Body of pancreas (tissue), 4 donors: ENCODE results near the gene CDKN2C. TPM values are rescaled to one million over a fixed set of nuclear protein-coding genes. Genes with fewer than 3 reads are reported as not detected.

Experiments used
- ATAC-seq: fragments of 150-250 bp; one replicate; pipeline ENCODE4 v1.9.1; 2016
- DNase-seq, 4 donors: peaks; one replicate each; pipeline ENCODE4 v3.0.0-alpha.2; 2019
- H3K27ac ChIP-seq, 4 donors: fragments of 200-600 bp; sonication (generic); 1 replicate in 3 of 4; 2 replicates in 1 of 4; pipeline versions ENCODE4 v1.5.1 to v1.6.1; 2016 to 2019; ENCODE audit warnings: mild to moderate bottlenecking in 1 of 4, mixed read lengths in 1 of 4, moderate library complexity in 1 of 4
- H3K27me3 ChIP-seq, 2 donors: fragments of 200-600 bp; sonication (generic); one replicate each; pipeline ENCODE4 v1.6.0; 2016; ENCODE audit warnings: mild to moderate bottlenecking in 1 of 2
- H3K36me3 ChIP-seq, 2 donors: fragments of 200-600 bp; sonication (generic); replicated peaks in 1 of 2; 2 replicates each; pipeline ENCODE4 v1.5.1; 2016; ENCODE audit warnings: low read depth in 2 of 2; ENCODE audit not compliant: insufficient read depth in 1 of 2
- H3K4me1 ChIP-seq: fragments of 200-600 bp; sonication (generic); one replicate; pipeline ENCODE4 v1.6.0; 2016
- H3K4me3 ChIP-seq, 2 donors: fragments of 200-600 bp; sonication (generic); 1 replicate in 1 of 2; 2 replicates in 1 of 2; pipeline ENCODE4 v1.5.1; 2016 to 2019
- H3K9me3 ChIP-seq, 3 donors: fragments of 200-600 bp; sonication (generic); 1 replicate in 2 of 3; 2 replicates in 1 of 3; pipeline ENCODE4 v1.5.1; 2016
- POLR2A ChIP-seq, 3 donors: fragments of 450-650 bp; IDR thresholded peaks; one replicate each; pipeline ENCODE4 v1.6.1; 2016; ENCODE audit warnings: antibody characterized with exemption in 3 of 3, mild to moderate bottlenecking in 2 of 3
- WGBS, 2 donors: methylation state at CpG; one replicate each; pipeline ENCODE4 v1.1.5; 2017; 5-methylcytosine and 5-hydroxymethylcytosine counted together
- intact Hi-C: fragments of 100-400 bp; cut with DNase I; formaldehyde crosslinking; loops from one replicate; pipeline ENCODE4 v1.15.1; 2023
- total RNA-seq, 2 donors: library from RNA; depleted of rRNA; stranded (reverse); fragments of >200 nt; gene quantifications; one replicate each; pipeline ENCODE4 v1.1.0, GENCODE V29; 2016
- TF ChIP-seq, protein P1 (sequence below), 7 experiments: fragments of 450-650 bp in 4 of 7; fragments of 200-600 bp in 3 of 7; sonication (generic) in 3 of 7; IDR thresholded peaks; one replicate each; pipeline ENCODE4 v1.5.1; 2016 to 2019; ENCODE audit warnings: antibody characterized with exemption in 7 of 7

CDKN2C gene
- total RNA-seq, 2 donors from 2014 or later = 7.6 to 11.9 TPM

DNA sequence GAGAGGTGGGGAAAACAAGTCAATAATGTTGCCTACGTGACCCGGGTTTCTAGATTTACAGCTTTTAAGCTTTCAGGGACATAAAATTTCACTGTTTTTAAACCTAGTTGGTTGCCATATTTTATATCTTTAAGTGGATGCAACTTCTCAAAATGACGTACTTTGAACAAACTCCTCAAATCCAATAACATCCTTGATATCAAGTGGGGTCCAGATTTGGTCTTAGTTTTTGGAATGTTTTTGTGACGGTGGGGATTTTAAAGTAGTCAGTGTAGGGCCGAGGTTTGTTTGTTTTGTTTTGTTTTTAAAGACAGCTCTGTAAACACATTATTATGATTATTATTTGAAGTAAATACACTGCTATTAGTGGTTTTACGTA lies 453 bp downstream of the CDKN2C start:
- DNase-seq (no peak), ATAC-seq (no peak)
- intact Hi-C loops = no loop called here
- peaks cover 12% of the 10 kb centered on the region for H3K4me1 ChIP-seq
- no peaks in the 10 kb centered on the region for H3K27me3 ChIP-seq
- H3K27ac ChIP-seq = peak overlapping the region; percentile 74 to 100 (median 98)
- H3K36me3 ChIP-seq = no peaks in the 10 kb centered on the region
- H3K4me3 ChIP-seq = peak overlapping the region; percentile 1 to 85
- TF ChIP-seq POLR2A (IDR thresholded peaks at IDR 0.05) = no peak
- TF ChIP-seq, protein P1, sequence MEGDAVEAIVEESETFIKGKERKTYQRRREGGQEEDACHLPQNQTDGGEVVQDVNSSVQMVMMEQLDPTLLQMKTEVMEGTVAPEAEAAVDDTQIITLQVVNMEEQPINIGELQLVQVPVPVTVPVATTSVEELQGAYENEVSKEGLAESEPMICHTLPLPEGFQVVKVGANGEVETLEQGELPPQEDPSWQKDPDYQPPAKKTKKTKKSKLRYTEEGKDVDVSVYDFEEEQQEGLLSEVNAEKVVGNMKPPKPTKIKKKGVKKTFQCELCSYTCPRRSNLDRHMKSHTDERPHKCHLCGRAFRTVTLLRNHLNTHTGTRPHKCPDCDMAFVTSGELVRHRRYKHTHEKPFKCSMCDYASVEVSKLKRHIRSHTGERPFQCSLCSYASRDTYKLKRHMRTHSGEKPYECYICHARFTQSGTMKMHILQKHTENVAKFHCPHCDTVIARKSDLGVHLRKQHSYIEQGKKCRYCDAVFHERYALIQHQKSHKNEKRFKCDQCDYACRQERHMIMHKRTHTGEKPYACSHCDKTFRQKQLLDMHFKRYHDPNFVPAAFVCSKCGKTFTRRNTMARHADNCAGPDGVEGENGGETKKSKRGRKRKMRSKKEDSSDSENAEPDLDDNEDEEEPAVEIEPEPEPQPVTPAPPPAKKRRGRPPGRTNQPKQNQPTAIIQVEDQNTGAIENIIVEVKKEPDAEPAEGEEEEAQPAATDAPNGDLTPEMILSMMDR (IDR thresholded peaks at IDR 0.05) = no peak
- no peaks in the 10 kb centered on the region for H3K9me3 ChIP-seq
- 5% methylated on average over 6 of the region's 6 CpGs for WGBS, 2 donors

DNA sequence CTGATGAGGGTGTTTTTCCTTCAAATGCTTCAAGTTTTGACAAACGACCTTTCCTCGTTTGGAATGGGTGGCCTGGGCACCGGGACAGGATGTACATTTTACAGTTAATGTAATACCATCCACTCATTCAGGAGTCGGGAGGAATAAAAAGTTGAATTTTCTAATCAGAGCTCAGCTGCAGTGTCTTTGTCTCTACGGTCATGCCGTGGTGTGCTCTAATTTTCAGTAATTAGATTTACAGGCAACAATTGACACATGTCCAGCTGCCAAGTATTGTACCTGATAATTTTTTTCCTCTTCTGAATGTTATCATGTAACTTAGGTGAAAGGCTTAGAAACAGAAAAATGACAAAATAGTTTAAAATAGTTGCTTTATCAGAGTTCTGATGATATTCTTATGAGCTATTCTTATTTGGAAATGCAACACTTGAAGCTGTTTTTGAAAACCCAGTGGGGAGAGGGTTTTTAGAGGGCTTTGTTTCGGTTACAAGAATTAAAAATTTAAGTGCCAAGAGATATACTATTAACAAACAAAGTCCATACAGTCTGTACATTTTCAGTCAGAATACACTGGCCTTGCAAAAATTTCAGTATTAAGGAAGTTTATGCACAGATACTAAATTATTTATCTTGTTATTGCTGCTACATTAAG lies 1.0 kb downstream of the CDKN2C start:
- no peak for TF ChIP-seq POLR2A (IDR thresholded peaks at IDR 0.05)
- TF ChIP-seq, protein P1 (IDR thresholded peaks at IDR 0.05) = no peak
- intact Hi-C loops = no loop called here
- peak overlapping the region in 3 of 4 donors; percentile 97 to 100 (median 99) for H3K27ac ChIP-seq
- no peaks in the 10 kb centered on the region for H3K36me3 ChIP-seq
- peaks cover 12% of the 10 kb centered on the region for H3K4me1 ChIP-seq
- H3K9me3 ChIP-seq = no peaks in the 10 kb centered on the region
- WGBS, 2 donors = 15 to 16% methylated on average over 7 of the region's 7 CpGs
- ATAC-seq (no peak), DNase-seq (peak in 1 of 4 donors; percentile 17)
- H3K27me3 ChIP-seq = no peaks in the 10 kb centered on the region
- peak overlapping the region; percentile 1 to 85 for H3K4me3 ChIP-seq

DNA sequence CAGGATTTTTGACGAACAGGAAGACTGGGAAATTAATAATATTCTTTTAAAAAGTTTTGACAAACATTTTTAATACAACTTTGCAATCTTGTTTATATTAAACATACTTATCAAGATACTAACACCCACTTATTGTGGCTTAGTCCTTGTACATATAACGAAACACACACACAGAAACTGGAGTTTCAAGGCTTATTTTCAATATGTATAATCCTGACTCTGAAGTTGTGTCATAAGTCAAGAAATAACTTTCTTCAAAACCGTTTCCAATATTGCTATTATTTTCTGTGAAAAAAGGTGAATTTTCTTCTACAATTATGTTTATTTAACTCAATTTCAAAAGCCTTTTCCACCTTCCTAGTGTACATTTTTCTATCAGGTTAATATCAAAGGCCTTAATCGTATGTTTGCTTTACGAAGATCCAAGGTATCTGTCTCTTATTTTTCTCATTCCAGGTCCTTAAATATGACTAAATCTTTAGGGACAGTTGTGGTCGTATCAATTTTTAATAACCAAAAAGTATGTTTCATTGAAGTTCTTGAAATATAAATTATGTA lies 1.8 kb downstream of the CDKN2C start:
- Histone ChIP-seq H3K27ac (peak overlapping the region in 1 of 4 donors; percentile 99), H3K36me3 (no peaks in the 10 kb centered on the region), H3K9me3 (no peaks in the 10 kb centered on the region), H3K4me1 (peaks cover 19% of the 10 kb centered on the region), H3K27me3 (no peaks in the 10 kb centered on the region), H3K4me3 (no peak overlapping the region)
- TF ChIP-seq POLR2A (IDR thresholded peaks at IDR 0.05) = no peak
- TF ChIP-seq, protein P1 (IDR thresholded peaks at IDR 0.05) = no peak
- DNase-seq (no peak), ATAC-seq (no peak)
- intact Hi-C loops = no loop called here
- 31 to 39% methylated on average over 6 of the region's 6 CpGs for WGBS, 2 donors

DNA sequence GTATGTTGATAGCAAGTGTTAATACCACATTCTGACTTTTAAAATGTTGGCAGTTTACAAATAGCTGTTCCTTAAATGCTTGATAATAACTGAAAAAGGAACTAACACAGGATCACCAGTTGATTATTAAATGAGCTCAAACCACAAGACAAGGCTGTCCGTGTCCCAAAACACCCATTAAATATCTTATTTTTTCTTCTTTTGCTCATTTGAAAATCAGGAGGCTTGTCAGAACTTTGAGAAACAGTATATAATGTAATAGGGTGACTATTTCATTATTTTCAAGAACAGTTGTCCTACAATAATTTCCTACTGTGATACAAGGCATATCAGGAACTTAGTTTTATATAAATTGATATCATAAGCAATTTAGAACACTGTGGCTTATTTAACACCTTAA lies 2.7 kb downstream of the CDKN2C start:
- Histone ChIP-seq H3K4me3 (no peak overlapping the region), H3K36me3 (no peaks in the 10 kb centered on the region), H3K27me3 (no peaks in the 10 kb centered on the region), H3K4me1 (peaks cover 18% of the 10 kb centered on the region), H3K9me3 (no peaks in the 10 kb centered on the region), H3K27ac (peak overlapping the region in 1 of 4 donors; percentile 4)
- intact Hi-C loops = no loop called here
- DNase-seq (no peak), ATAC-seq (no peak)
- WGBS, 2 donors = 27 to 50% methylated on average over 1 of the region's 1 CpG
- no peak for TF ChIP-seq POLR2A (IDR thresholded peaks at IDR 0.05)
- TF ChIP-seq, protein P1 (IDR thresholded peaks at IDR 0.05) = no peak

DNA sequence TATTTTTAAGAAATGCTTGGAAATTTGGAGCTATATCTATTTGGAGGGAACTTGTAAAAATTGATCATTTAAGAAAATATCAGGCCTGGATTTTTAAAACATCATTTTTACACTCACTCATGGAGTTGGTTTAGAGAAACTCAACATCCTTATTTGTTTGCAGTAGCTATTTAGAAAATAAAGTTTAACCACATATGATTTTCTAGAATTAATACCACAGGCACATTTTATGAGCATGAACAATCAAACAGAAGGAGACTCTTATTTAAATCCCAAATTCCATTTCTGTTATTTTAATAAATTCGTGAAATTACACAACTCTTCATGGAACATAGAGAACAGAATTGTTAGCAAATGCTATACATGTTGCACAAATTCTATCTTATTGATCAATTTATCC lies 3.2 kb downstream of the CDKN2C start:
- Histone ChIP-seq H3K36me3 (no peaks in the 10 kb centered on the region), H3K4me3 (no peak overlapping the region), H3K9me3 (no peaks in the 10 kb centered on the region), H3K4me1 (peaks cover 17% of the 10 kb centered on the region), H3K27ac (no peak overlapping the region), H3K27me3 (no peaks in the 10 kb centered on the region)
- intact Hi-C loops = no loop called here
- ATAC-seq (no peak), DNase-seq (no peak)
- no peak for TF ChIP-seq POLR2A (IDR thresholded peaks at IDR 0.05)
- TF ChIP-seq, protein P1 (IDR thresholded peaks at IDR 0.05) = no peak
- WGBS, 2 donors = 90 to 93% methylated on average over 1 of the region's 1 CpG
